Thyroid gland (tissue), 4 donors: ENCODE results near the gene NTPCR. TPM values are rescaled to one million over a fixed set of nuclear protein-coding genes. Genes with fewer than 3 reads are reported as not detected.

Experiments
- DNase-seq, 2 donors: peaks; one replicate each; pipeline ENCODE4 v3.0.0-alpha.2; 2019
- H3K27ac ChIP-seq, 3 donors: fragments of 200-600 bp; sonication (generic); 1 replicate in 2 of 3; 2 replicates in 1 of 3; pipeline ENCODE4 v1.5.1; 2016 to 2019; ENCODE audit warnings: mild to moderate bottlenecking in 1 of 3, moderate library complexity in 1 of 3
- H3K27me3 ChIP-seq: fragments of 200-600 bp; sonication (generic); one replicate; pipeline ENCODE4 v1.5.1; 2019
- H3K36me3 ChIP-seq, 2 donors: fragments of 200-600 bp; sonication (generic); one replicate each; pipeline ENCODE4 v1.5.1; 2016 to 2019
- H3K4me1 ChIP-seq, 2 donors: fragments of 200-600 bp; sonication (generic); one replicate each; pipeline ENCODE4 v1.5.1; 2017 to 2019
- H3K4me3 ChIP-seq, 3 donors: fragments of 200-600 bp; sonication (generic); replicated peaks in 1 of 3; 1 replicate in 2 of 3; 2 replicates in 1 of 3; pipeline ENCODE4 v1.5.1; 2016; ENCODE audit warnings: mild to moderate bottlenecking in 1 of 3
- H3K9me3 ChIP-seq: fragments of 200-600 bp; sonication (generic); one replicate; pipeline ENCODE4 v1.5.1; 2017
- POLR2A ChIP-seq, 2 donors: fragments of 450-650 bp; IDR thresholded peaks; one replicate each; pipeline ENCODE4 v1.6.1; 2017; ENCODE audit warnings: antibody characterized with exemption in 2 of 2, mild to moderate bottlenecking in 2 of 2, moderate library complexity in 1 of 2
- WGBS, 2 donors: methylation state at CpG; one replicate each; pipeline ENCODE4 v1.1.5; 2017; 5-methylcytosine and 5-hydroxymethylcytosine counted together
- intact Hi-C: fragments of 100-400 bp; cut with DNase I; formaldehyde crosslinking; loops from one replicate; pipeline ENCODE4 v1.15.1; 2023
- total RNA-seq, 4 donors: library from RNA; depleted of rRNA; stranded (reverse); fragments of >200 nt; gene quantifications; one replicate each; pipeline ENCODE4 v1.2.3, GENCODE V29; 2016
- TF ChIP-seq, protein P1 (sequence below), 6 experiments: fragments of 200-600 bp in 3 of 6; fragments of 450-650 bp in 3 of 6; sonication (generic) in 3 of 6; IDR thresholded peaks; one replicate each; pipeline ENCODE4 v1.5.1; 2016 to 2019; ENCODE audit warnings: antibody characterized with exemption in 6 of 6, mild to moderate bottlenecking in 2 of 6, inconsistent platforms in 1 of 6, moderate library complexity in 1 of 6

Gene NTPCR
- total RNA-seq, 4 donors from 2014 or later, result 32.3 to 53.5 (median 43.5) TPM

DNA sequence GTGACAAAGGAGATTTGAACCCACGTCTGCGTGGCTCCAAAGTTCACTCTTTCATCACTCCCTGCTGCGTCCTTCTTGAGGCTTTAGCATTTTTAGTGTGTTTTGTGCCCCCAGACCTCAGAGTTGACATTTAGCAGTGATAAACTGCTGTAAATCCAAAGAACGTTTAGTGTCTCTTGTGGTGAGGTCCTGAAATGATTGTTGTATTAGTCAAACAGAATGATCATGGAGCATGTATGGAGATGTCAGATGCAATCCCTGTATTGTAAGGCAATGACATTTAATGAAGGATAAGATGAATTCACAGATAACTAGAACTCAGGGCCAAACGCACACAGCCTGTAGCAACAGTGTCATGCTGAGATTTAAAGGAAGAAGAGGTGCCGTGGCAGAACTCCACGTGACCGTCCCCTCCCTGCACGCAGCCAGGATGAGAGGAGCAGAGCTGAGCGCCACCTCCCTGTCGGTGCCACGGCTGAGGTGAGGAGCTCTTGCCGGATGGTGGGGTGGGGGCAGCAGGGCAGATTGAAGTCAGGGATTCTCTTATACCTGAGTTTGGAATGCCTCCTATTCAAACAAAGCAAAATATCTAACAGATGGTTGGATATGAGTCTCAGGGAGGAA is 30.1 kb downstream of the NTPCR start:
- intact Hi-C loops, result no loop called here
- Histone ChIP-seq H3K27ac (no peak overlapping the region), H3K36me3 (peaks cover 0 to 3% of the 10 kb centered on the region in 2 donors), H3K27me3 (no peaks in the 10 kb centered on the region), H3K4me3 (no peak overlapping the region), H3K4me1 (peaks cover 0 to 11% of the 10 kb centered on the region in 2 donors), H3K9me3 (no peaks in the 10 kb centered on the region)
- TF ChIP-seq POLR2A (IDR thresholded peaks at IDR 0.05), result no peak
- TF ChIP-seq, protein P1, sequence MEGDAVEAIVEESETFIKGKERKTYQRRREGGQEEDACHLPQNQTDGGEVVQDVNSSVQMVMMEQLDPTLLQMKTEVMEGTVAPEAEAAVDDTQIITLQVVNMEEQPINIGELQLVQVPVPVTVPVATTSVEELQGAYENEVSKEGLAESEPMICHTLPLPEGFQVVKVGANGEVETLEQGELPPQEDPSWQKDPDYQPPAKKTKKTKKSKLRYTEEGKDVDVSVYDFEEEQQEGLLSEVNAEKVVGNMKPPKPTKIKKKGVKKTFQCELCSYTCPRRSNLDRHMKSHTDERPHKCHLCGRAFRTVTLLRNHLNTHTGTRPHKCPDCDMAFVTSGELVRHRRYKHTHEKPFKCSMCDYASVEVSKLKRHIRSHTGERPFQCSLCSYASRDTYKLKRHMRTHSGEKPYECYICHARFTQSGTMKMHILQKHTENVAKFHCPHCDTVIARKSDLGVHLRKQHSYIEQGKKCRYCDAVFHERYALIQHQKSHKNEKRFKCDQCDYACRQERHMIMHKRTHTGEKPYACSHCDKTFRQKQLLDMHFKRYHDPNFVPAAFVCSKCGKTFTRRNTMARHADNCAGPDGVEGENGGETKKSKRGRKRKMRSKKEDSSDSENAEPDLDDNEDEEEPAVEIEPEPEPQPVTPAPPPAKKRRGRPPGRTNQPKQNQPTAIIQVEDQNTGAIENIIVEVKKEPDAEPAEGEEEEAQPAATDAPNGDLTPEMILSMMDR (IDR thresholded peaks at IDR 0.05), result peak in 2 of 6 experiments; percentile 15 to 23
- WGBS, 2 donors, result 54 to 65% methylated on average over 13 of the region's 13 CpGs
- DNase-seq, result peak; percentile 56 to 61

DNA sequence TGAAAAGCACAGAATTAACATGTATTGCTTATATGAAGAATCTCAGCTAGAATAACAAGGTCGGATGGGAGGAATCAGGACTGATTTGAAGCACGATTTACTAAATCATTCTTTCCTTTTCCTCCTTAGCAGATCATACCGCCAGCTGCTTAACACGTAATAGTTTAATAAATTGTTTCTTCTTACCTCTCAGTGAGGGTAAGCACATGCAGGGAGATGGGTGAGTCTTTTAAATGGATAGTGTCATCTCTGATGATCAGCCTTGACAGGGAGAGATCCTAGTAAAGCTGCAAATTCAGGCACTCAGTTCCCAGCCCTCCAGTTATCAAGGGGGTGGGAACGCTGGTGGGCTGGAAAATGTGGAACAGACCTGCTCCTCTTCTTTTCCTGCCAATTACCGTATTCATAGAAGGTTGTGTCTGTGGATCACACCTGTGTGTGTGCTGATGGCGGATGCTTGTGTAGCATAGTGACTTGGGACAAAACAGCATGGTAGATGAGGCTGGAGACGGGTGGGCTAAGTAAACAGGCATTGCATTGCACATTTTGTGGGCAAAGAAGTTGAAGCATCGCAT is 30.7 kb downstream of the NTPCR start:
- no peak for DNase-seq
- Histone ChIP-seq H3K27ac (no peak overlapping the region), H3K27me3 (no peaks in the 10 kb centered on the region), H3K36me3 (peaks cover 0 to 3% of the 10 kb centered on the region in 2 donors), H3K4me3 (no peak overlapping the region), H3K9me3 (no peaks in the 10 kb centered on the region), H3K4me1 (peaks cover 0 to 11% of the 10 kb centered on the region in 2 donors)
- 73 to 78% methylated on average over 9 of the region's 9 CpGs for WGBS, 2 donors
- intact Hi-C loops, result no loop called here
- no peak for TF ChIP-seq POLR2A (IDR thresholded peaks at IDR 0.05)

DNA sequence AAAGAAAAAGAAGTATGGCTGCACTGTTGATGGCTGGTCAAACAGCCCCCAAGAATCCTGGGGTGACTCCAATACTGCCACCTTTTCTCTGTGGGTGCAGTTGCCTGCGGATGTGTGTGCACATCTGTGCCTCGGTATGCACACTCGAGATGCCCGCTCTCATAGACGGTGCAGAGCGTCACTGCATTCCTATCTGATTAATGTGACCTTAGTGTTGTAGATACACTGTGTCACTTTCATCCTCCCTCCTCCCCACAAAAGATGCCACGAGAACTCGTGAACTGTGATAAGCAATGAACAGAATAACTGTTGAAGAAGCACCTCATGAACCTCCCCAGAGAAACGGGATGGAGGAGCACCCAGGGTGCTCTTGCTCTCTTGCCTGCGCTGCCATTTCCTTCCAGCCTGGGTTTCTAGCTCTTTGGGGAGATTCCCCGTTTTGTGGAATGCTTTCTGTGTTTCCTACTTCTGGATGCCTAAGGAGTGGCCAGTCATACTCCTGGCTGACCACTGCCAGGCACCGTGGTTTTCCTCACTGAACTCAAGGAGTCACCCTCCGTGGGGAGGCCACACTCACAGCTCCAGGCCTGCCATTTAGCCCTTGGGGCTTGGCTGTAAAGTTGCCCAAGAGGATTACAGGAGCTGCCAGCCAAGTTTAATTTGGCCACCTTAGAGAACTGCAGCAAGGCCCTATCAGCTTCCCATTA is 32.0 kb downstream of the NTPCR start:
- TF ChIP-seq, protein P1 (IDR thresholded peaks at IDR 0.05), result no peak
- TF ChIP-seq POLR2A (IDR thresholded peaks at IDR 0.05), result no peak
- no peak overlapping the region for H3K27ac ChIP-seq
- DNase-seq, result no peak
- no peaks in the 10 kb centered on the region for H3K36me3 ChIP-seq
- peaks cover 0 to 11% of the 10 kb centered on the region in 2 donors for H3K4me1 ChIP-seq
- no peaks in the 10 kb centered on the region for H3K9me3 ChIP-seq
- intact Hi-C loops, result no loop called here
- no peak overlapping the region for H3K4me3 ChIP-seq
- no peaks in the 10 kb centered on the region for H3K27me3 ChIP-seq
- 84 to 85% methylated on average over 13 of the region's 13 CpGs for WGBS, 2 donors

DNA sequence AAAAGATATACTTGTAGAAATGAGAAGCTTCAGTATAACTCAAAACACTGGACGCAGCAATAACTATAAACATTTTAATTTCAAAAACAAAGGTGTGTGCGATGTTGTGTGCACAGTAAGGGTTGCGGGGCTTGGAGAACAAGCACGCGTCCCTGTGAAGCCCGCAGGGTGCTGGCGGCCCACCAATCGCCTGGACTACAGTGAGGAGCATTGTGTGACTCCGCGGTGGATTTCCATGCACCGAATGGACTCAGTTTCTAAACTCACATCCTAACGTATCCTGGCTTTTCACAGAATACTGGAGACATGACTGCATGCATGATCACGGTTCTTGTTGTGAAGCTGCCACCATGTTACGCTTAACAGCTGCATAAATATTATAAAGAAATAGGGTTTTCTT is 33.0 kb downstream of the NTPCR start:
- 94 to 96% methylated on average over 14 of the region's 14 CpGs for WGBS, 2 donors
- H3K36me3 ChIP-seq, result no peaks in the 10 kb centered on the region
- H3K4me3 ChIP-seq, result no peak overlapping the region
- H3K4me1 ChIP-seq, result peaks cover 0 to 5% of the 10 kb centered on the region in 2 donors
- H3K27me3 ChIP-seq, result no peaks in the 10 kb centered on the region
- DNase-seq, result no peak
- H3K9me3 ChIP-seq, result no peaks in the 10 kb centered on the region
- TF ChIP-seq, protein P1 (IDR thresholded peaks at IDR 0.05), result no peak
- TF ChIP-seq POLR2A (IDR thresholded peaks at IDR 0.05), result no peak
- intact Hi-C loops, result no loop called here
- no peak overlapping the region for H3K27ac ChIP-seq

DNA sequence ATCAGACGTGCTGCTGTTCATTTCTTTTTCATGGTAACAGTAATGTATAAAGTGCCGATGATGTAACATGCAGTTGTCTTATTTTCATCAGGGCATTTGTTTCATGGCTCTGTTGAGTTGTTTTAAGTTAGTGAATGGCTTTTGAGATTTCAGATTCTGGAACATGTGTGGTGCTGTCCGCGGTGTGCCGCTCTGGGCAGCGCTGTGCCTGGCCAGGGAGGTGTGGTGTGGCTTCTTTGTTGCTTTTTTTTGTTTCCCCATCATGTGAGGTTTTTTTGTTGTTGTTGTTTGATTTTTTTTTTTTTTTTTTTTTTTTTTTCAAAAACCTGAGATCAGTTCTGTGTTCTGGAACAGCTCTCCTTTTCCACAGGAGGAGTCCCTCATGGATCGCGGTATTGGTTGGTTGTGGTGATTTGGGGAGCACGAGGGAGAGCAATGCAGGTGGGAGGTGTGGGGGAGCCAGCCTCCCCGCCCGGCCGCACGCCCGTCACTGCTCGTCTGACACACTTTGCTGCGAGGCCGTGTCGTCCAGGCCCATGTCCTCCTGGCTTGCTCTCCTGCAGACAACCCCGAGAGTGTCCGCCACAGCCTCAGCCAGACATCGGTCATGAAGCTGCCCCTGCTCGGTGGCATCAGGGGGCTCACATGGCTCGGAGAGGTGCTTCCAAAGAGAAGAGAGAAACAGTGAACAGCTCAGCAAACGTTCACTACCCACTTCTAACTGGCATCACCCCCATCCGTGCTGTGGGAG is 33.6 kb downstream of the NTPCR start:
- intact Hi-C loops, result no loop called here
- Histone ChIP-seq H3K4me3 (no peak overlapping the region), H3K27ac (no peak overlapping the region), H3K9me3 (no peaks in the 10 kb centered on the region), H3K36me3 (no peaks in the 10 kb centered on the region), H3K27me3 (no peaks in the 10 kb centered on the region), H3K4me1 (no peaks in the 10 kb centered on the region)
- 93 to 97% methylated on average over 25 of the region's 25 CpGs for WGBS, 2 donors
- DNase-seq, result no peak
- TF ChIP-seq POLR2A (IDR thresholded peaks at IDR 0.05), result no peak
- TF ChIP-seq, protein P1 (IDR thresholded peaks at IDR 0.05), result no peak
